Stimulated activated CD4-positive, alpha-beta T cell treated with anti-CD3 and anti-CD28 coated beads, Interleukin-1b, Interleukin-23, amount 100 ng/mL, for 24 hours (primary cell): ENCODE results near the gene OPA3.

Experiments used
- DNase-seq, 4 experiments: peaks; one replicate each; pipeline ENCODE4 v3.0.0-alpha.2; 2020; ENCODE audit warnings: low read depth in 4 of 4, low spot score in 1 of 4

The OPA3 gene

DNA sequence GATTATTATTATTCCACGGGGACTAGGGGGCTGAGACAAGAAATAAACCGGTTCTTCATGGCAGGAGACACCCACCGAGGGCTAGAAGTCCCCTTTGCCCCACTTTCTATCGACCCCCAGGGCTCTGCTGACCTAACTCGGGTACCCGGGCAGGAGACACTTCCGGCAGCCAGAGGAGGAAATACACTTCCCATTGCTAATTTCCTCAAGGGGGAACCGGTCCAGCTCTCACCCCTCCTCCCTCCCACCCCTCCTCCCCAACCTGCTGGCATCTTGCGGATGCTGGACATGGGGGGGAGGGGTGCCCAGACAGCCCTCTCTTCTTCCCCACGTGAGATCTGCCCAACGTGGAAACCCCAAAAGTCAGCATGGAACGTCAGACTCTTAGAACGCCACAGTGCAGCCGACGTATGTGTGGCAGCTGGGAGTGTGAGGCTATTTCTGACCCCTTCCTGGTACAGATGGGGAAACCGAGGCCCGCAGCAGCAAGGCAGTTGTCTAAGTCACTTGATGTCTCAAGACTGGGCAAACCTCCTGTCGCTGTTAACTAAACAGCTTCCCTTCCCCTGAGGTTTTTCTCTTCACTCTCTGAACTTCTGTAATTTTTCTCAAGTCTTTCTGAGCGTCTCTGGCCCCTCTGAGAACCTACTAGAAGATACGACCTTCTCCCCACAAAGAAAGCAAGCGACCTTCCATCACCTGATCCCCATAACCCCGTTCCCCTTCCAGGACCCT lies 13.8 kb upstream of the OPA3 start:
- no peak for DNase-seq

DNA sequence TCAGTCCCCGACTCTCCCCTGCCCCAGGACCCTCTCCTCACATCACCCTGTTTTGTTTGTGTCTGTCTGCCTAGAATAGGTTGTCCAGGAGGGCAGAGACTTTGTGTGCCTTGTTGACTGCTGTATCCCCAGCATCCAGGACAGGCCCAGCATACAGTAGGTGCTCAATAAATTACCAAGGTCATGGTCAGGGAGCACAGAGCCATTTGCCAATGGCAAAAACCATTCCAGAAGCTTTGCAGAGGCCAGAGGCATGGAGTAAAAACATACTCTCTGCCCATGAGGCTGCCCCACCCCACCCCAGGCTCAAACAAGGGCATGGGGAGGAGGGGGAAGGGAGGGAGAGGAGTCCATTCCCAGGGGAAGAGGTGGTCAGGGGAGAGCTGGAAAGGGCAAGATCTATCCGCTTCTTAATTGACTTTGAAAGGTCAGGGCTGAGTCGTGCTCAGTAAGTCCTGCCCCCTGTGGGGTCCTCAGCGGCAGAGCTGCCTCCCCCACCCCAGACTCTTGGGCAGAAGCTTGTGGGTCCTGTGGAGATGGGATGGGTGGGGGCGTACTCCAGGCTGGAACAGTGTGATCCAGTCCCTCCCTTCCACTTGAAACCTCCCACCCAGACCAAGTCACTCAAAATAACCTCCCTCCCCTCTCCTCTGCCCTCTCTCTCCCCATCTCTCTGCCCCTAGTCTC lies 13.0 kb upstream of the OPA3 start:
- no peak for DNase-seq

DNA sequence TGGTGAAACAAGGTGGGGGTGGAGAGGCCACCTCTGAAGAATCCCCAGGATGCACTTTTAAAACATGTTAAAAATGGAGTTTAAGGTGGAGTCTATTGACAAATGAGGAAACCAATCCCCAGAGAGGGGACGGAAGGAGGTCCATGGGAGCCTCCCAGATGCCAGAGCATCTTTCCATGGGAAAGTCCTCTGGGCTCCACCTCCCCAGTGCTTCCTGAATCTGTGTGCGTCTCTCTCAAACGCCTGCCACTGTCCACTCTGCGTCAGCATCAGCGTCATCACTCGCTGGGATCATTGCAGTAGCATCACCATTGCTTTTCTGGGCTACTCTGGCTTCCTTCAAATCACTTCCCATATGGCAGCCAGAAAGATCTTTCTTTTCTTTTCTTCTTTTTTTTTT lies 11.2 kb upstream of the OPA3 start:
- DNase-seq = no peak

DNA sequence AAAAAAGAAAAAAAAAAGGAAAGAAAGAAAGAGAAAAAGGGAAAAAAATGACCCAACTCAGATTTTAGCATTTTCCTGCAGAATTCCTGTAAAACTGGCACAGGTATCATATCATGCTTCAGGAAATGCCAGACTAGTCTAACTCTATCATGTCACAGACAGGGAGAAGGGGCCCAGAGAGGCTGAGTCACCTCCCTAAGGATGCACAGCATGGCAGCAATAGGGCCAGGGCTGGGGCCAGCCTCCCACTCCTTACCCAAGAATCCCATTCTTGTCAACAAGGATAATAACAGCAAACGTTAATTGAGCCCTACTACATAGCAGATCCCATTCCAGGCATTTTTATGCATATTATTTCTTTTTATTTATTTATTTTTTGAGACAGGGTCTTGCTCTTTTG lies 8.9 kb upstream of the OPA3 start:
- DNase-seq = no peak

DNA sequence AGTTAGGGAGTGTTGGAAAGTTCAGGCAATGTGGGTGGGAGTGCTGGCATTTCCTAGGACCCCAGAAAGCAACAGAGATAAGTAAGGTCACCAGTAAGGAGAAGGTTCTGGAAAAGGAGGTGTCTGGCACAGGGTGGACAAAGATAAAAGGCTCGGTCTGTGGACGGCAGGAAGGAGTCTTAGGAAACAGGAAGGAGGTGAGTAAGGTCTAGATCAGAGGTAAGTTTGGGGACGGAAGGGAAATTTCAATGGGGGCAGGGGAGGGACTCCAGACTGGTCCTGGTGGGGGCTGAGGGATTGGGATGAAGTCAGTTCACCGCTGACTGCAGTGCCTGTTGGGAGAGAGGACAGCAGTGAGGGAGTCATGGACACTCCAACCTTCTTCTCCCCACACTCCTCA lies 7.8 kb upstream of the OPA3 start:
- DNase-seq = no peak

DNA sequence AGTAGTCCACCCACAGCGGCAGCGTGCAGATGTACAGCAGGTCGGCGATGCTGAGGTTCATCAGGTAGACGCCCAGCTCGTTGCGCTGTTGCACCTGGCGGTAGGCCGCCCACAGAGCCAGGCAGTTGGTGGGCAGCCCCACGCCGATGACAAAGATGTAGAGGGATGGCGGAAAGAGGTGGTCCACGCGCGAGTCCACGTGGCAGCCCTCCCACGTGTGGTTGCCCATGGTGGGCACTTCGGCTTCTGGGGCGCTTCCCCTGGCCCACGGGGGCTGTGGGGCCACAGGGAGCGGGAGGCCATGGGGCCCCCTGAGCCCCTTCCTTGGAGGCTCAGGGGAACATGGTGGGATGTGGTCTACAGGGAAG lies 7.0 kb upstream of the OPA3 start:
- DNase-seq = no peak

DNA sequence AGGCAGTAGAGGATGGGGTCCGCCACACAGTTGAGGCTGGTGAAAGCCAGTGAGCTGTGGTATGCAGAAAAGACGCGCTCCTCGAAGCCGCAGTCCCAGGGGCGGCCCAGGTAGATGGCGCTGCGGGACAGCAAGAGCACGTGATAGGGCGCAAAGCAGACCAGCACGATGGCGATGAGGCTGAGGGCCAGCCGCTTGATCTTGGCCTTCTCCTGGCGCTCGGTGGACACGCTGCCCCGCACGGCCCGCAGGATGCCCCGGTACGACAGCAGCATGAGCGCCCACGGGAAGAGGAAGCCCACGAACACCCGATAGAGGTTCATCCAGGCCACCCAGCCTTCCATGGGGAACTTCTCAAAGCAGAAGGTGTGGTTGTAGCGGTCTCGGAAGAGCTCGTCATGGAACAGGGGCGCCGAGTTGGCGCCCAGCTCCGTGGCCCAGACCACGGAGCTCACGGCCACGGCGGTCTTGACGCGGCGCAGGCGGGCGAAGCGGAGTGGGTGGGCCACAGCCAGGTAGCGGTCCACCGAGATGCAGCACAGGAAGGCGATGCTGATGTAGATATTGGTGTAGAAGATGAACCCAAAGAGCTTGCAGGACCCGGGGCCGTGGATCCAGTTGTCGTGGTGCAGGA lies 6.5 kb upstream of the OPA3 start:
- DNase-seq = peak in 2 of 4 experiments; percentile 24 to 32

DNA sequence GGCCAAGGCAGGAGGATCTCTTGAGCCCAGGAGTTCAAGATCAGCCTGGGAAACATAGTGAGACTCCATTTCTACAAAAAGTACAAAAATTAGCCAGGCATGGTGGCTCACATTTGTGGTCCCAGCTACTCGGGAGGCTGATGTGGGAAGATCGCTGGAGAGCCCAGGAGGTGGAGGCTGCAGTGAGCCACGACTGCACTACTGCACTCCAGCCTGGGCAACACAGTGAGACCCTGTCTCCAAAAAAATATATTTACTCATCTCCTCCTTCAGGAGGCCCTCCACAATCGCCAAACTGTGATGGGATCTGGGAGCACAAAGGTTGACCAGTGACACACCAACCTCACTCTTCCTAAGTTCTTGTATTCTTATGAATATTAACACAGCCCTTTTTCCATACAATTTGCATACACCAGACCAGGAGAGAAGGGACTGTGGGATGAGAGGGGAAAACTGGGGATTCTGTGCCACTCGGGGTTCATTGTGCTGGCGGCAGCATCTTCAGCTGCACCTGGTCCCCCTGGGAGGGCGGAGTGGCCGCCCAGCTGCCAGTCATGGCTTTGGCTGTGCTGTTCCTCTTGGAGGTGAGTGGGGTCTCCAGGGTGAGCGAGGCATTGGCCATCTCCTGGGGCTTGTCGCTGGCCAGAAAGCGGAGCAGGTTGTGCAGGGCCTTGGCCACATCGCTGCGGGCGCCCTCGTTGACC lies 5.8 kb upstream of the OPA3 start:
- no peak for DNase-seq

DNA sequence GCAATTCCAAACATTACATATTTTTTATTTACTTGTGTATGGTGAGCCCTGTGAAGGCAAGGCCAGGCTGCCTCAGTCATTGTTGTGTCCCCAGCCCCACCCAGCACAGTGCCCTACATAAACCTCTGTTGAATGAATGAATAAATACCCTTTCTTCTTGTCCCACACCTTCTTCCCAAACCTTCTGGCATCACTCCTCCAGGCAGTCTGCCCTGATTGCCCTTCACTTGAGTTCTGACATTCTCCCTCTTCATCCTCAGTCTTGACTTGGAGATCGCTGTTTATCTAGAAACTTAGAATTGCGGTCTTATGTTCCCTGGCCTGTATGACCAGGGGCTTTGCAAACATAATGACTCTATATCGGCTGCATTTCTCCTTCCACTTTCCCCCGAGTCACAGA lies 5.2 kb upstream of the OPA3 start:
- DNase-seq = no peak

DNA sequence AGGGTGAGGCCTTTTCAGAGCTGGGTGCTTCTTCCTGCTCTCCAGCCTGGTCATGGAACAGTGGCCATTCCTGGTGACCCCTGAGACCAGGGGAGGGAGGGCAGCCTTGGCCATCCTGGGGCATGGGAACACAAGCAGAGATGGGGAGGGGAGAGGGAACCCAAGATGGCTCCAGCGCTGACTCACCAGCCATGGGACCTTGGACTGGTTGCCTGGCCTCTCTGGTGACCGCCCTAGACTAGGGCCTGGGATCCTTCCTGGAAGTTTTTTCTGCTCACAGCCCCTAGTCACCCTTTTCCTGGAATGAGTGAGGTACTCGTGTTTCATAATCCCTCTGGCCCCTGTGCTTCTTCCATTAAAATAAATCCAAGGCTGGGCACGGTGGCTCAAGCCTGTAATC lies 3.3 kb upstream of the OPA3 start:
- DNase-seq = no peak

DNA sequence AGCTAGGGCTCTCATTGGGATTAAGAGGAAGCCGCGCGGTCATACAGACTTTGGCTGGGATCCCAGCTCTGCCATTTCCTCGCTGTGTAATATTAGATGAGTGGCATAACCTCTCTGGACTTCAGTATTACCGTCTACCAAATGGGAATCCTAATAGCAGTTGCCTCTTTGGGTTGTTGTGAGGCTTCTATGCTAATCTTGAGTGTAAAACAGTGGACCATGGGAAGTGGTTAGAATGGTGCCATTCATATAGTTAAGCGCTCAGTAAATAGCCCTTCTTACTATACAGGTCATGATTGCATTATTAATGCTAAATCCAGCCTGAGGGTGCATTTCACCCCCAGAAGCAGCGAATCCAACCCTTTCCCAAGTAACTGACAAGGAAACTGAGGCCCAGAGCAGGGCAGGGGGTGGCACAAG lies 566 bp upstream of the OPA3 start:
- no peak for DNase-seq

DNA sequence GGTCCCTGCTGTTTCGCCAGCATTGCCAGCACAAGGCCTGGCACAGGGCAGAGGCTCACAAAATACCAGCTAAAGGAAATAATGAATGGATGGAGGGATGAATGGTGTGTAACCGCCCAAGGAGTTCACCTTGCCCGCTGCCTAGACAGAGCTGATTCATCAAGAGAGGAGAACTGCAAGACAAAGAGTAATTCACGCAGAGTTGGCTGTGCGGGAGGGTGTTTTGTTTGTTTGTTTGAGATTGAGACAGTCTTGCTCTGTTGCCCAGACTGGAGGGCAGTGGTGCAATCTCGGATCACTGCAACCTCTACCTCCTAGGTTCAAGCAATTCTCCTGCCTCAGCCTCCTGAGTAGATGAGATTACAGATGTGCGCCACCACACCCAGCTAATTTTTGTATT lies 3.0 kb downstream of the OPA3 start:
- no peak for DNase-seq

DNA sequence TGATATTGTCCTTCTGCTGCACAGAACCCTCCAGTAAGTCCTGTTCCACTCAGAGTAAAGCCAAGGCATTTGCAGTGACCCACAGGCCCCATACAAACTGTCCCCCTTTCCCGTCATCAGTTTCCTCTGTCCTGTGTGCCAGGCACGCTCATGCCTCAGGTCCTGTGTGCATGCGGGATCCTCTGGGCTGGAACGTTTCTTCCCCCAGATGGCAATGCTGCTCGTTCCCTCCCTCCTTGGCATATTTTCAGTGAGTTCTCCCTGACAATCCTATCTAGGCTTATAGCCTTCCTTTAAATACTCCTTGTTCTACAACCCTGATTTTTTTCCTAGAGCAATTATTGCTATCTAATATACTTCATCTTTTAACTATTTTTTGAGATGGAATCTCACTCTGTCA lies 5.7 kb downstream of the OPA3 start:
- DNase-seq = no peak

DNA sequence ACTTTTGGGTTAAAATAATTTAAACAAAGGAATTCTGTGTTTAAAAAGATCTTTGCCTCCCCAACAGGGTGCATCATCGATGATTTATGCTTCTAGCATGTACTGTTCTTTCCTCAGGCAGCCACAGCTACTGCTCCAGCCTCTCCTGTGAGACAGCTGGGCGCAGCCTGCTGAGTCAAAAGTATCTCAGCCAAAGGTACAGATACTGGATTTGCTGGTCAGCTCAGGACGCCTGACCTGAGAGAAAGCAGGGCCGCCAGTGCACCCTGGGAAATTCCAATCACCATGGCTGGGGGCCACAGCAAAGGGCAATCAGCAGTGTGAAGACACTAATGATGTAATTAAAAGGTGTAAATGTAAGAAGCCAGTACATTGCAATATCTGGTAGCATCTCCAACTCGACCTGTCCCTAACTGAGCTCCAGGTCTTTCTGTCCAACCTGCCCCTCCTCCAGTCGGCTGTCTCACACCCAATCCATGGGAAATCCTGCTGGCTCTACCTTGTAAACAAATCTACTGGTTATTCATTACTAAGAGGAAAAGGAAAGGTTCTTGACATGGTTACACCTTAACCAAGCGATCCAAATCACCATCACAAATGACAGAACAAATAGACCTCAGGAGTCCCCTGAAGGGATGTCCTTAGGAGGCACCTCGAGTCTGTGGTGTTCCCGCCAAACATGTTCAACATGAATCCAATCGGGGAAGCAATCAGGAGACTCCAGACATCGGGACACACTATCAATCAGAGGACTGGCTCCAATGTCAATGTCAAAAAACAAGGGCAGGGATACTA lies 7.3 kb downstream of the OPA3 start:
- DNase-seq = no peak

DNA sequence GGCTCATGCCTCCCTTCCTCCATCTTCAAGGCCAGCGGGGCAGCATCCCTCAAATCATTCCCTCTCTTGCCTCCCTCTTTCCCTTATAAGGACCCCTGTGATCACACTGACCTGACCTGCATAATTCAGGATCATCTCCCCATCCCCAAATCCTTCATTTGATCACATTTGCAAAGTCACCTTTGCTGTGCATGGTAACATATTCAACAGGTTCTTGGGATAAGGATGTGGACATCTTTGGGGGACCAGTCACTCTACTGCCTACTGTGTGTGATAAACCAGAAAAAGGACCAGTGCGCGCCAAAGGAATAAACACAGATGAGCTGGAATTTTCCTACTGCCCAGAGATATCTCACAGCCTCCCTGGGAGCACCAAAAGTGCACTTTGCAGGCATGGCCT lies 7.9 kb downstream of the OPA3 start:
- no peak for DNase-seq

DNA sequence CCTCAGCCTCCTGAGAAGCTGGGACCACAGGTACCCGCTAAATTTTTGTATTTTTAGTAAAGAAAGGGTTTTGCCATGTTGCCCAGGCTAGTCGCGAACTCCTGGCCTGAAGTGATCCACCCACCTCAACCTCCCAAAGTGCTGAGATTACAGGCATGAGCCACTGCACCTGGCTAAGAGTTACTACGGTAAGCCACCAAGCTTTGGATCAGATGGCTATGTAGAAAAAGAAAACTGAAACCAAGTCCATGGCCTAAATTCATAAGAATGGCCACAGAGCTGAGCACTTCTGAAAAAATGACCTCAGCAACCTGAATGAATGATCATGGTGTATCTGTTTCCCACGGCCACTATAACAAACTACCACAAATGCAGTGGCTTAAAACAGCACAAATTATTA lies 9.4 kb downstream of the OPA3 start:
- no peak for DNase-seq

DNA sequence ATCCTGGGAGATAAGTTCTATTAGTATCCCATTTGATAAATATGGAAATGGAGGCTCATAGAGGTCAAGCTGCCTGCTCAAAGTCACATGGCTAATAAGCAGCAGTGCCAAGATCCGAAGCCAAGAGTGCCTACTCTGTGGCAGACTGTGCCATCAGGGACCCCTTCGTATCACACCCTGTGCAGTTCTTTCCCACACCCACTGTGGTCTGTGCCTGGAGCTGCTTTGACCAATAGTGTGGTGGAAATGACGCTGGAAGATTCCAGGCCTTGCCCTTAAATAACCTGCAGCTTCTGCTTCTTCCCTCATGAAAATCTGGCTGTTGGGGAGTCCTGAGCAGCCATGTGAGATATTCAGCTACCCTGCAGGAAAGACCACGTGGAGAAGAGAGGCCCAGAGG lies 10.1 kb downstream of the OPA3 start:
- DNase-seq = no peak

DNA sequence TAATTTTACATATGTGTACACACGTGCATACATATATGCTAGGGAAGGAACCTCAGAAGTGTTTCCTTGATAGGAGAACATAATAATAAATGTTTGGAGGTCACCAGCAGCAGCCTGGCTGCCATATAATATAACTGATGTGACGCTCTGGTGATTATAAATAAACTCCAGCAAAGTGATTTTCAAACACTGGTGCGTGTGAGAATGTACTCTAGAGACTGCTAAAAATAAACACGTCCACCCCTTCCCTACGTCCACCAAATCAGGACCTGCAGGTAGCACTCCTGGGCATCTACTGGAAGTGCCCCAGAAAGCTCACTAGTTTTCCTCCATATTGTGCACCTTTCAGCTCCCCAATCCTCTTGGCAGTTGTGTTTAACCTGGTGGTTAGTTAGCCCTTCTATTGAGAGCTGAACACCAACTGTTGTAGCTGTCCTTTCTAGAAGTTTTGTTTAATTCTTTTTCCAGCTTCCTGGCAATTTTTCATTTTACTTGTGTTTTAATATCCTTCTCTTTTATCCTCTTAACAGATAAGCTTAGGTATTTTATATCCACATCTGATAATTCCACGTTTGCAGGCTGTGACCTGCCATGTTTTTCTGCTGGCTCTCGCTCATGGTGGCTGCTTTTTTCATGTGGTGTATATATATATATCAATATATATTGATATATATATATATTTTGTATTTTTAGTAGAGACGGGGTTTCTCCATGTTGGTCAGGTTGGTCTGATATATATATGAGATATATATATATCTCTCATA lies 13.0 kb downstream of the OPA3 start:
- no peak for DNase-seq

DNA sequence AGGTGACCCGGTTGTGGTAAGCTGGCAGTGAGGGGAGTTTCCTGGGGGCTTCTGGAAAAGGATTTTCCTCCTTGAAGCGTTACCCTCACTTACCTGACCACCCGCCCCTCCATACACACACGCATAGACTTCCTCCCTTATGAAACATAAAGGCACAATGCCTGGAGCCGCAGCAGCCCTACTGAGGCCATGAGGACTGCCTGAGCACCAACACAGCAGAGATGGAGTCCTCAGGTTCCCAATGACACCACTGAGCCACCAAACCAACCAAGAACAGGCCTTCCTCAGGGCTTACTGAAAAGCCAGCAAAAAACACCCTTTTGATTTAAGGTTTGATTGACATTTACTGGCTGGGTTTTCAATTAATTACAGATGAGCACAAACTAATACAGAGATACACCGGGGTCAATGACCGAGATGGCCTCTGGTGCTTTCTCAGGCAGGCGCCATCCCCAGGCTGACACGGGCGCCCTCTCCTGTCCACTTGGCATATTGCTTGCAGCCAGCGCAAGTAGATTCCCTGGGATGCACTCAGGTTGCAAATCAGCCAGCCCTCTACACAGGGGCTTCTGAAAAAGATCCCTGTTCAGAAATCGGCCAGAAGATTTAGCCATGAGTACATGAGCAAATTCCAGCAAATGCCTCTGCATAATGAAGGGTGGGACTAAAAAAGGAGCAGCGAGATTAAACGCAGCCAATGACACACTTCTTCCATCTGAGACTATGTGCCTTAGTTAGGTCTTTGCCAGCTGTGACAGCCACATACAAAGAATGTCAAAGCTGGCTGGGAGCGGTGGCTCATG lies 14.8 kb downstream of the OPA3 start:
- peak in 3 of 4 experiments; percentile 36 to 46 (median 37) for DNase-seq

DNA sequence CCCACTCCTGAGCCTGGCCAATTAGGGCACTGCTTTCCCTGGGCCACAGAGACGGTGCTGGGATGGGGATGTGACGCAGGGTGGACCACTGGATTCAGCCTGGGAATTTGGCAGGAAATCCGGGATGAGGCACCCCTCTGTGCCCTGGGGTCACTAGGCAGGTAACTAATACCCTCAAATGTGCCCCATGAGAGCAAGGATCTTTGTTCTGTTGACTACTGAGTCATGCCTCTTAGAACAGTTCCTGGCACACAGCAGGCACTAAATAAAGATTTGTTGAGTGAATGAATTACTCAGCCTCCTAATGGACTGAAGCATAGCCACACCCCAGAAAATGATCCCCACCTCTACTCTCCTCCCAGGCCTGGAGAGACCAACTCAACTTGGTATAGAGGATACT lies 15.9 kb downstream of the OPA3 start:
- DNase-seq = no peak
